GM21723 (cell line): ENCODE results near the gene IRF2BPL.

Experiments
- ATAC-seq: cut with Tn5 transposase; IDR thresholded peaks from one replicate; pipeline ENCODE4 v1.9.1; 2021; ENCODE audit warnings: mild to moderate bottlenecking, moderate library complexity; ENCODE audit not compliant: unreplicated experiment

The IRF2BPL gene

GRCh38 chr14:77055306-77055705, 26.8 kb upstream of the IRF2BPL start:
- ATAC-seq, result no peak

- ATAC-seq, result no peak
Observed at GRCh38 chr14:77053046-77053841, 24.7 kb upstream of the IRF2BPL start.

- no peak for ATAC-seq
Observed at GRCh38 chr14:77052281-77053044, 24.0 kb upstream of the IRF2BPL start.

- ATAC-seq, result no peak
Observed at GRCh38 chr14:77051116-77051515, 22.6 kb upstream of the IRF2BPL start.

GRCh38 chr14:77046721-77047120, 18.2 kb upstream of the IRF2BPL start:
- ATAC-seq, result no peak

GRCh38 chr14:77045238-77046162, 17.0 kb upstream of the IRF2BPL start:
- no peak for ATAC-seq

GRCh38 chr14:77044783-77045237, 16.3 kb upstream of the IRF2BPL start:
- ATAC-seq, result no peak

GRCh38 chr14:77043984-77044485, 15.5 kb upstream of the IRF2BPL start:
- ATAC-seq, result no peak

GRCh38 chr14:77043177-77043983, 14.9 kb upstream of the IRF2BPL start:
- no peak for ATAC-seq

- ATAC-seq, result no peak
Observed at GRCh38 chr14:77041881-77042545, 13.5 kb upstream of the IRF2BPL start.

GRCh38 chr14:77040741-77041653, 12.5 kb upstream of the IRF2BPL start:
- ATAC-seq, result peak; percentile 20

- ATAC-seq, result peak; percentile 67
Observed at GRCh38 chr14:77040059-77040740, 11.7 kb upstream of the IRF2BPL start.

- ATAC-seq, result no peak
Observed at GRCh38 chr14:77039285-77040058, 11.0 kb upstream of the IRF2BPL start.

GRCh38 chr14:77037938-77038568, 9.5 kb upstream of the IRF2BPL start:
- no peak for ATAC-seq

GRCh38 chr14:77037215-77037937, 8.9 kb upstream of the IRF2BPL start:
- no peak for ATAC-seq
